ENCODE results near the gene INPP4A.

Gene INPP4A

DNA sequence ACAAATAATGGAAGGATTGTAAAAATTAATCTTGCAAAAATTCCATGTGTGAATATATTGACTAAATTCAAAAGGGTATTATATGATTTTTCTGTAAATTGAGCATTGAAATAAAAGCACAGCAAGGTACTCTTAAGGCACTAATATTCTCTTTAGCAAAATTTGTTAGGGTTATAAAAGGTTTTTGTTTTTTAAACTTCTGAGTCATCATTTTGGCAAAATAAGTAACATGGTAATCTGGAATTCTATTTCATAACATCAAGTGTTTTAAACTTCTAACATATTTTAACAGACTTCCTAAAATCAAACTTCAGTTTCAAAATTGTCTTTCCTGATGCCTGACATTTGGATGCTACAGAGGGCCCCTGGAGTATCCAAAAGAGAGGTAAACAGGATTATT lies 12.5 kb upstream of the INPP4A start:
- CTCF ChIA-PET = interaction anchor here (0.6 kb wide), 1 partner anchor 61 kb away, joined by 3 read pairs; no protein-coding TSS in a partner anchor
- TF ChIP-seq ZNF558 (tag by site-specific recombination; IDR thresholded peaks at IDR 0.05) (no peak), KLF1 (tag by site-specific recombination; IDR thresholded peaks at IDR 0.05) (no peak), ZFP41 (tag by site-specific recombination; IDR thresholded peaks at IDR 0.05; ENCODE audit: borderline replicate concordance) (no peak)
- TF ChIP-seq, protein P1, sequence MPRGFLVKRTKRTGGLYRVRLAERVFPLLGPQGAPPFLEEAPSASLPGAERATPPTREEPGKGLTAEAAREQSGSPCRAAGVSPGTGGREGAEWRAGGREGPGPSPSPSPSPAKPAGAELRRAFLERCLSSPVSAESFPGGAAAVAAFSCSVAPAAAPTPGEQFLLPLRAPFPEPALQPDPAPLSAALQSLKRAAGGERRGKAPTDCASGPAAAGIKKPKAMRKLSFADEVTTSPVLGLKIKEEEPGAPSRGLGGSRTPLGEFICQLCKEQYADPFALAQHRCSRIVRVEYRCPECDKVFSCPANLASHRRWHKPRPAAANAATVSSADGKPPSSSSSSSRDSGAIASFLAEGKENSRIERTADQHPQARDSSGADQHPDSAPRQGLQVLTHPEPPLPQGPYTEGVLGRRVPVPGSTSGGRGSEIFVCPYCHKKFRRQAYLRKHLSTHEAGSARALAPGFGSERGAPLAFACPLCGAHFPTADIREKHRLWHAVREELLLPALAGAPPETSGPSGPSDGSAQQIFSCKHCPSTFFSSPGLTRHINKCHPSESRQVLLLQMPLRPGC (tag by site-specific recombination; IDR thresholded peaks at IDR 0.05) = no peak

DNA sequence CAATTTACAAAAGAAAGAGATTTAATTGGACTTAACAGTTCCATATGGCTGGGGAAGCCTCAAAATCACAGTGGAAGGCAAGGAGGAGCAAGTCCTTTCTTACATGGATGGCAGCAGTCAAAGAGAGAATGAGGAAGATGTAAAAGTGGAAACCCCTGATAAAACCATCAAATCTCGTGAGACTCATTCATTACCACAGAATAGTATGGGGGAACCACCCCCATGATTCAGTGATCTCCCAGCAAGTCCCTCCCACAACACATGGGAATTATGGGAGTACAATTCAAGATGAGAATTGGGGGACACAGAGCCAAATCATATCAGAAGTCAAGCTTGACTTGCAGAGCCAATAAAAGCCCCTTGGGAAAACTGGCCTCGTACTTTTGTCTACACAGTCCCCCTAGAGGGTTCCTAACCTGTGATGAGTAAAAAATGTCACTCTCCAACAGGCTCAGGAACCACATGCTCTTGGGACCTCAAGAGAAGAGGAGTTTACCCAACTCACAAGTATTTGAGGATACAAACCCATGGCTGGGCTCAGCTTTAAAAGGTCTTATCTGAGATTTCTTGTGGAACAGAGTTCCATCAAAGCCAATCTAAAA lies 11.2 kb upstream of the INPP4A start:
- ChIA-PET CTCF (interaction anchor here (0.7 to 0.9 kb wide), 2 partner anchors 20 to 21 kb away, joined by 3 to 4 read pairs; no protein-coding TSS in a partner anchor), POLR2A (no interaction called here)
- Histone ChIP-seq H3K4me1 (ENCODE audit: control insufficient read depth, insufficient read depth, low read length) (no peaks in the 10 kb centered on the region), H3K27ac (ENCODE audit: extremely low read depth, low read depth, low read length) (no peak overlapping the region), H3K36me3 (ENCODE audit: control insufficient read depth in 2 of 2, insufficient read depth in 1 of 2, low read length in 2 of 2) (no peaks in the 10 kb centered on the region), H3K4me3 (ENCODE audit: low read depth, low read length) (no peak overlapping the region), H3K9me3 (ENCODE audit: control insufficient read depth, insufficient read depth, low read depth, low read length) (no peaks in the 10 kb centered on the region)
- TF ChIP-seq ZNF114 (tag by site-specific recombination; IDR thresholded peaks at IDR 0.05) (no peak), ZNF664 (tag by site-specific recombination; IDR thresholded peaks at IDR 0.05) (no peak), BCL11A (tag by site-specific recombination; IDR thresholded peaks at IDR 0.05; ENCODE audit: low read depth) (no peak), ZNF548 (tag by site-specific recombination; IDR thresholded peaks at IDR 0.05) (no peak), ZNF184 (tag by site-specific recombination; IDR thresholded peaks at IDR 0.05) (no peak), ZSCAN16 (tag by site-specific recombination; IDR thresholded peaks at IDR 0.05) (no peak), OSR2 (tag by site-specific recombination; IDR thresholded peaks at IDR 0.05) (no peak)
- TF ChIP-seq, protein P2, sequence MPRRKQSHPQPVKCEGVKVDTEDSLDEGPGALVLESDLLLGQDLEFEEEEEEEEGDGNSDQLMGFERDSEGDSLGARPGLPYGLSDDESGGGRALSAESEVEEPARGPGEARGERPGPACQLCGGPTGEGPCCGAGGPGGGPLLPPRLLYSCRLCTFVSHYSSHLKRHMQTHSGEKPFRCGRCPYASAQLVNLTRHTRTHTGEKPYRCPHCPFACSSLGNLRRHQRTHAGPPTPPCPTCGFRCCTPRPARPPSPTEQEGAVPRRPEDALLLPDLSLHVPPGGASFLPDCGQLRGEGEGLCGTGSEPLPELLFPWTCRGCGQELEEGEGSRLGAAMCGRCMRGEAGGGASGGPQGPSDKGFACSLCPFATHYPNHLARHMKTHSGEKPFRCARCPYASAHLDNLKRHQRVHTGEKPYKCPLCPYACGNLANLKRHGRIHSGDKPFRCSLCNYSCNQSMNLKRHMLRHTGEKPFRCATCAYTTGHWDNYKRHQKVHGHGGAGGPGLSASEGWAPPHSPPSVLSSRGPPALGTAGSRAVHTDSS (tag by site-specific recombination; IDR thresholded peaks at IDR 0.05) = no peak
- TF ChIP-seq, protein P3, sequence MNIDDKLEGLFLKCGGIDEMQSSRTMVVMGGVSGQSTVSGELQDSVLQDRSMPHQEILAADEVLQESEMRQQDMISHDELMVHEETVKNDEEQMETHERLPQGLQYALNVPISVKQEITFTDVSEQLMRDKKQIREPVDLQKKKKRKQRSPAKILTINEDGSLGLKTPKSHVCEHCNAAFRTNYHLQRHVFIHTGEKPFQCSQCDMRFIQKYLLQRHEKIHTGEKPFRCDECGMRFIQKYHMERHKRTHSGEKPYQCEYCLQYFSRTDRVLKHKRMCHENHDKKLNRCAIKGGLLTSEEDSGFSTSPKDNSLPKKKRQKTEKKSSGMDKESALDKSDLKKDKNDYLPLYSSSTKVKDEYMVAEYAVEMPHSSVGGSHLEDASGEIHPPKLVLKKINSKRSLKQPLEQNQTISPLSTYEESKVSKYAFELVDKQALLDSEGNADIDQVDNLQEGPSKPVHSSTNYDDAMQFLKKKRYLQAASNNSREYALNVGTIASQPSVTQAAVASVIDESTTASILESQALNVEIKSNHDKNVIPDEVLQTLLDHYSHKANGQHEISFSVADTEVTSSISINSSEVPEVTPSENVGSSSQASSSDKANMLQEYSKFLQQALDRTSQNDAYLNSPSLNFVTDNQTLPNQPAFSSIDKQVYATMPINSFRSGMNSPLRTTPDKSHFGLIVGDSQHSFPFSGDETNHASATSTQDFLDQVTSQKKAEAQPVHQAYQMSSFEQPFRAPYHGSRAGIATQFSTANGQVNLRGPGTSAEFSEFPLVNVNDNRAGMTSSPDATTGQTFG (tag by site-specific recombination; IDR thresholded peaks at IDR 0.05; ENCODE audit: borderline replicate concordance) = no peak
- TF ChIP-seq, protein P4, sequence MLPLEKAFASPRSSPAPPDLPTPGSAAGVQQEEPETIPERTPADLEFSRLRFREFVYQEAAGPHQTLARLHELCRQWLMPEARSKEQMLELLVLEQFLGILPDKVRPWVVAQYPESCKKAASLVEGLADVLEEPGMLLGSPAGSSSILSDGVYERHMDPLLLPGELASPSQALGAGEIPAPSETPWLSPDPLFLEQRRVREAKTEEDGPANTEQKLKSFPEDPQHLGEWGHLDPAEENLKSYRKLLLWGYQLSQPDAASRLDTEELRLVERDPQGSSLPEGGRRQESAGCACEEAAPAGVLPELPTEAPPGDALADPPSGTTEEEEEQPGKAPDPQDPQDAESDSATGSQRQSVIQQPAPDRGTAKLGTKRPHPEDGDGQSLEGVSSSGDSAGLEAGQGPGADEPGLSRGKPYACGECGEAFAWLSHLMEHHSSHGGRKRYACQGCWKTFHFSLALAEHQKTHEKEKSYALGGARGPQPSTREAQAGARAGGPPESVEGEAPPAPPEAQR (tag by site-specific recombination; IDR thresholded peaks at IDR 0.05) = no peak
- TF ChIP-seq, protein P5, sequence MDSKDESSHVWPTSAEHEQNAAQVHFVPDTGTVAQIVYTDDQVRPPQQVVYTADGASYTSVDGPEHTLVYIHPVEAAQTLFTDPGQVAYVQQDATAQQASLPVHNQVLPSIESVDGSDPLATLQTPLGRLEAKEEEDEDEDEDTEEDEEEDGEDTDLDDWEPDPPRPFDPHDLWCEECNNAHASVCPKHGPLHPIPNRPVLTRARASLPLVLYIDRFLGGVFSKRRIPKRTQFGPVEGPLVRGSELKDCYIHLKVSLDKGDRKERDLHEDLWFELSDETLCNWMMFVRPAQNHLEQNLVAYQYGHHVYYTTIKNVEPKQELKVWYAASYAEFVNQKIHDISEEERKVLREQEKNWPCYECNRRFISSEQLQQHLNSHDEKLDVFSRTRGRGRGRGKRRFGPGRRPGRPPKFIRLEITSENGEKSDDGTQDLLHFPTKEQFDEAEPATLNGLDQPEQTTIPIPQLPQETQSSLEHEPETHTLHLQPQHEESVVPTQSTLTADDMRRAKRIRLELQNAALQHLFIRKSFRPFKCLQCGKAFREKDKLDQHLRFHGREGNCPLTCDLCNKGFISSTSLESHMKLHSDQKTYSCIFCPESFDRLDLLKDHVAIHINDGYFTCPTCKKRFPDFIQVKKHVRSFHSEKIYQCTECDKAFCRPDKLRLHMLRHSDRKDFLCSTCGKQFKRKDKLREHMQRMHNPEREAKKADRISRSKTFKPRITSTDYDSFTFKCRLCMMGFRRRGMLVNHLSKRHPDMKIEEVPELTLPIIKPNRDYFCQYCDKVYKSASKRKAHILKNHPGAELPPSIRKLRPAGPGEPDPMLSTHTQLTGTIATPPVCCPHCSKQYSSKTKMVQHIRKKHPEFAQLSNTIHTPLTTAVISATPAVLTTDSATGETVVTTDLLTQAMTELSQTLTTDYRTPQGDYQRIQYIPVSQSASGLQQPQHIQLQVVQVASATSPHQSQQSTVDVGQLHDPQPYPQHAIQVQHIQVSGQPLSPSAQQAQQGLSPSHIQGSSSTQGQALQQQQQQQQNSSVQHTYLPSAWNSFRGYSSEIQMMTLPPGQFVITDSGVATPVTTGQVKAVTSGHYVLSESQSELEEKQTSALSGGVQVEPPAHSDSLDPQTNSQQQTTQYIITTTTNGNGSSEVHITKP (tag by site-specific recombination; IDR thresholded peaks at IDR 0.05) = no peak
- TF ChIP-seq, protein P6, sequence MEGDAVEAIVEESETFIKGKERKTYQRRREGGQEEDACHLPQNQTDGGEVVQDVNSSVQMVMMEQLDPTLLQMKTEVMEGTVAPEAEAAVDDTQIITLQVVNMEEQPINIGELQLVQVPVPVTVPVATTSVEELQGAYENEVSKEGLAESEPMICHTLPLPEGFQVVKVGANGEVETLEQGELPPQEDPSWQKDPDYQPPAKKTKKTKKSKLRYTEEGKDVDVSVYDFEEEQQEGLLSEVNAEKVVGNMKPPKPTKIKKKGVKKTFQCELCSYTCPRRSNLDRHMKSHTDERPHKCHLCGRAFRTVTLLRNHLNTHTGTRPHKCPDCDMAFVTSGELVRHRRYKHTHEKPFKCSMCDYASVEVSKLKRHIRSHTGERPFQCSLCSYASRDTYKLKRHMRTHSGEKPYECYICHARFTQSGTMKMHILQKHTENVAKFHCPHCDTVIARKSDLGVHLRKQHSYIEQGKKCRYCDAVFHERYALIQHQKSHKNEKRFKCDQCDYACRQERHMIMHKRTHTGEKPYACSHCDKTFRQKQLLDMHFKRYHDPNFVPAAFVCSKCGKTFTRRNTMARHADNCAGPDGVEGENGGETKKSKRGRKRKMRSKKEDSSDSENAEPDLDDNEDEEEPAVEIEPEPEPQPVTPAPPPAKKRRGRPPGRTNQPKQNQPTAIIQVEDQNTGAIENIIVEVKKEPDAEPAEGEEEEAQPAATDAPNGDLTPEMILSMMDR (tag by site-specific recombination; IDR thresholded peaks at IDR 0.05) = no peak

More for the DNA sequence above, 12.5 kb upstream of the INPP4A start:
- no peak overlapping the region for H3K27ac ChIP-seq (ENCODE audit: extremely low read depth, low read depth, low read length)
- no peak overlapping the region for H3K4me3 ChIP-seq (ENCODE audit: low read depth, low read length)
- no peaks in the 10 kb centered on the region for H3K9me3 ChIP-seq (ENCODE audit: control insufficient read depth, insufficient read depth, low read depth, low read length)
- POLR2A ChIA-PET = no interaction called here
- H3K4me1 ChIP-seq (ENCODE audit: control insufficient read depth, insufficient read depth, low read length) = no peaks in the 10 kb centered on the region
- no peaks in the 10 kb centered on the region for H3K36me3 ChIP-seq (ENCODE audit: control insufficient read depth in 2 of 2, insufficient read depth in 1 of 2, low read length in 2 of 2)

Measured in HEK293 (cell line).